Measurements from ENCODE around the gene NKD2.

GRCh38 chr5:1016476-1016875 lies 7.9 kb downstream of the NKD2 start:
- TF ChIP-seq CREB1 (CRISPR knock-in tag; IDR thresholded peaks at IDR 0.05; ENCODE audit: low read depth) (no peak), CTCF (conservative IDR thresholded peaks at IDR 0.05; ENCODE audit: low read depth in 2 of 2) (no peak), POLR2AphosphoS5 (IDR thresholded peaks at IDR 0.05; ENCODE audit: low read depth) (no peak)

Data from GM23338 (cell line).